WTC11 (cell line): Measurements from ENCODE around the gene RIPK1.

Experiments
- CTCF ChIP-seq: fragments of 200-600 bp; IDR thresholded peaks from 2 replicates; pipeline ENCODE4 v1.8.0; 2022; ENCODE audit warnings: antibody characterized with exemption
- ETV6 ChIP-seq: sonication (generic); formaldehyde crosslinking; IDR thresholded peaks from 2 replicates; pipeline ENCODE4 v1.8.1; 2022; ENCODE audit warnings: mild to moderate bottlenecking, missing genetic modification reagents
- USF1 ChIP-seq: sonication (generic); formaldehyde crosslinking; IDR thresholded peaks from 2 replicates; pipeline ENCODE4 v1.8.0; 2022; ENCODE audit warnings: mild to moderate bottlenecking, missing genetic modification reagents

- TF ChIP-seq USF1 (CRISPR knock-in tag) (no peak), CTCF (no peak), ETV6 (CRISPR knock-in tag) (no peak)
These were observed 93.8 kb downstream of the RIPK1 start for GRCh38 chr6:3162067-3162497.
